MCF 10A (cell line): Measurements from ENCODE around the gene DIO1. TPM values are rescaled to one million over a fixed set of nuclear protein-coding genes. Genes with fewer than 3 reads are reported as not detected.
"Not testable (repeated sequence)": the region's sequence is repeated elsewhere in the genome, so short reads cannot be mapped to it uniquely, and the experiment has no call there.

Experiments
- BruUV-seq: library from RNA; stranded (reverse); fragments of 400-500 nt; replicated peaks from 2 replicates; lab custom pipeline; 2021; lab: Mats Ljungman, UMichigan
- CTCF ChIA-PET: fragments of 300-600 bp; sonication (Branson Sonifier 250); formaldehyde crosslinking; extraction: SDS; loops from one replicate; lab custom pipeline; 2021; ENCODE audit warnings: antibody characterized with exemption, inconsistent platforms; lab: Yijun Ruan, JAX
- POLR2A ChIA-PET: fragments of 300-600, 350-650 bp; sonication (Branson Sonifier 250); formaldehyde crosslinking; extraction: SDS; loops from one replicate; lab custom pipeline; 2020; ENCODE audit warnings: antibody characterized with exemption, inconsistent platforms; lab: Yijun Ruan, JAX
- DNase-seq: peaks from one replicate; pipeline ENCODE4 v3.0.0-alpha.2; 2018; ENCODE audit not compliant: unreplicated experiment
- H3K27ac Mint-ChIP-seq: one replicate; pipeline ENCODE4 v1.8.0; 2022; ENCODE audit warnings: mild to moderate bottlenecking, low read depth, mixed read lengths; ENCODE audit not compliant: unreplicated experiment
- H3K27me3 Mint-ChIP-seq: one replicate; pipeline ENCODE4 v1.8.0; 2022; ENCODE audit warnings: mixed read lengths; ENCODE audit not compliant: insufficient read depth, unreplicated experiment
- H3K36me3 Mint-ChIP-seq: one replicate; pipeline ENCODE4 v1.8.0; 2022; ENCODE audit warnings: mild to moderate bottlenecking, moderate library complexity, mixed read lengths; ENCODE audit not compliant: insufficient read depth, unreplicated experiment
- H3K4me1 Mint-ChIP-seq: one replicate; pipeline ENCODE4 v1.8.0; 2022; ENCODE audit warnings: mixed read lengths; ENCODE audit not compliant: insufficient read depth, unreplicated experiment
- H3K4me3 Mint-ChIP-seq: one replicate; pipeline ENCODE4 v1.8.0; 2022; ENCODE audit warnings: mild to moderate bottlenecking, moderate library complexity, mixed read lengths; ENCODE audit not compliant: unreplicated experiment
- H3K9me3 Mint-ChIP-seq: one replicate; pipeline ENCODE4 v1.8.0; 2022; ENCODE audit warnings: mixed read lengths; ENCODE audit not compliant: unreplicated experiment
- intact Hi-C: fragments of 100-400 bp; cut with micrococcal nuclease; formaldehyde crosslinking; loops from 2 replicates; pipeline ENCODE4 v1.14.1; 2022
- total RNA-seq: library from RNA; stranded (reverse); gene quantifications from 2 replicates; pipeline ENCODE4 v1.2.3, GENCODE V29; 2022
- TF ChIP-seq, protein P1 (sequence below): fragments of 200-600 bp; IDR thresholded peaks from one replicate; pipeline ENCODE4 v1.8.0; 2022; ENCODE audit warnings: antibody characterized with exemption, mild to moderate bottlenecking; ENCODE audit not compliant: unreplicated experiment

Gene DIO1
- total RNA-seq, 1 experiment from 2014 or later, result not detected

DNA sequence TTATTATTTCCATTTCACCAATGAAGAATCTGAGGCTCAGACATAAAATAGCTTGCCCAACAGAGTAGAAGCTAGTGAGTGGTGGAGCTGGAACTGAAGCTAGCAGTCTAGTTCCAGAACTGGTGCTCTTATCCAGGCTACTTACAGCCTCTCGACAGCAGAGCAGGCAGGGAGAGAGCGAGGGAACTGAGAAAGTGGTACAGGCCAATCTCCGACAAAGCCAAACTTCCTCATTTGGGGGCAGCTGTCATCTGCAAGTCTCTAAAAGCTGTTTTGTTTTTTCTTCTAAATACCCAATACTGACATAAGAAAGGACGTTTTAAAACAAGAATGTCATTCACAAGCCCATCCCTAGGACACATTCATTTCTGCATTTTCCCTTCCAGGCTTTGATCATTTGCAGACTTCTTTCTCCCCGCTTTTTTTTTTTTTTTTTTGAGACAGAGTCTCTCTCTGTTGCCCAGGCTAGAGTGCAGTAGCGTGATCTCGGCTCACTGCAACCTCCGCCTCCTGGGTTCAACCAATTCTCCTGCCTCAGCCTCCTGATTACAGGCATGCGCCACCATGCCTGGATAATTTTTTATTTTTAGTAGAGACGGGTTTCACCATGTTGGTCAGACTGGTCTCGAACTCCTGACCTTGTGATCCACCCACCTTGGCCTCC is 24.4 kb upstream of the DIO1 start:
- no peak for DNase-seq
- POLR2A ChIA-PET, result interaction anchor here (1.2 kb wide), 1 partner anchor 31 kb away, joined by 3 read pairs; the partner anchor contains the start of gene NDC1
- H3K4me1 Mint-ChIP-seq, result no peaks in the 10 kb centered on the region
- CTCF ChIA-PET, result interaction anchor here (0.7 to 6.3 kb wide), 4 partner anchors 8 to 89 kb away, joined by 3 to 48 read pairs (median 12); no protein-coding TSS in a partner anchor
- no peaks in the 10 kb centered on the region for H3K27me3 Mint-ChIP-seq
- intact Hi-C loops, result no loop called here
- no peak overlapping the region for H3K4me3 Mint-ChIP-seq
- BruUV-seq, result no TSS peak
- no peaks in the 10 kb centered on the region for H3K9me3 Mint-ChIP-seq
- TF ChIP-seq, protein P1, sequence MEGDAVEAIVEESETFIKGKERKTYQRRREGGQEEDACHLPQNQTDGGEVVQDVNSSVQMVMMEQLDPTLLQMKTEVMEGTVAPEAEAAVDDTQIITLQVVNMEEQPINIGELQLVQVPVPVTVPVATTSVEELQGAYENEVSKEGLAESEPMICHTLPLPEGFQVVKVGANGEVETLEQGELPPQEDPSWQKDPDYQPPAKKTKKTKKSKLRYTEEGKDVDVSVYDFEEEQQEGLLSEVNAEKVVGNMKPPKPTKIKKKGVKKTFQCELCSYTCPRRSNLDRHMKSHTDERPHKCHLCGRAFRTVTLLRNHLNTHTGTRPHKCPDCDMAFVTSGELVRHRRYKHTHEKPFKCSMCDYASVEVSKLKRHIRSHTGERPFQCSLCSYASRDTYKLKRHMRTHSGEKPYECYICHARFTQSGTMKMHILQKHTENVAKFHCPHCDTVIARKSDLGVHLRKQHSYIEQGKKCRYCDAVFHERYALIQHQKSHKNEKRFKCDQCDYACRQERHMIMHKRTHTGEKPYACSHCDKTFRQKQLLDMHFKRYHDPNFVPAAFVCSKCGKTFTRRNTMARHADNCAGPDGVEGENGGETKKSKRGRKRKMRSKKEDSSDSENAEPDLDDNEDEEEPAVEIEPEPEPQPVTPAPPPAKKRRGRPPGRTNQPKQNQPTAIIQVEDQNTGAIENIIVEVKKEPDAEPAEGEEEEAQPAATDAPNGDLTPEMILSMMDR, result no peak
- H3K27ac Mint-ChIP-seq, result no peak overlapping the region
- peaks cover 48% of the 10 kb centered on the region for H3K36me3 Mint-ChIP-seq

DNA sequence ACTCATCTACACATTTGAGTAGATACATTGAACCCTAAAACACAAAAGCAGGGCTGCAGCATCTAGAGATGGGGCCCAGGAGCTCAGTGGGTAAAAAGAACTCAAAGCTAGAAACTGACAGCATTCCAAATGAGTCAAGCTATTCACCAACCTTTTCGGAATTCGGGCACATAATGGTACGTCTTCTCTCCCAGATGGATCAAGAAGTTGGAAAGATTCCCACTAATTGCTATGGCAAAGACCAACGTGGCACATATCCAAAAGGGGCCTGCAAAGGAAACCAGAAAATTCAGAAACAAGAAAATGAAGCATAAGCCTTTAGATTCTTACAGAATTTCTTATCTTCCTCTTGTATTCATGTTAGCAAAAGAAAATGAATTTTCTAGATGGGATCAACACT is 22.8 kb upstream of the DIO1 start:
- TF ChIP-seq, protein P1, result no peak
- Mint-ChIP-seq H3K4me1 (no peaks in the 10 kb centered on the region), H3K27ac (no peak overlapping the region), H3K4me3 (no peak overlapping the region), H3K9me3 (no peaks in the 10 kb centered on the region), H3K27me3 (no peaks in the 10 kb centered on the region), H3K36me3 (peaks cover 54% of the 10 kb centered on the region)
- BruUV-seq, result no TSS peak
- intact Hi-C loops, result no loop called here
- ChIA-PET POLR2A (interaction anchor here (0.5 to 1.0 kb wide), 3 partner anchors 88 to 974 kb away, joined by 3 to 4 read pairs (median 3); no protein-coding TSS in a partner anchor), CTCF (interaction anchor here (0.8 to 6.3 kb wide), 8 partner anchors 10 to 132 kb away, joined by 3 to 48 read pairs (median 4); no protein-coding TSS in a partner anchor)
- DNase-seq, result no peak

DNA sequence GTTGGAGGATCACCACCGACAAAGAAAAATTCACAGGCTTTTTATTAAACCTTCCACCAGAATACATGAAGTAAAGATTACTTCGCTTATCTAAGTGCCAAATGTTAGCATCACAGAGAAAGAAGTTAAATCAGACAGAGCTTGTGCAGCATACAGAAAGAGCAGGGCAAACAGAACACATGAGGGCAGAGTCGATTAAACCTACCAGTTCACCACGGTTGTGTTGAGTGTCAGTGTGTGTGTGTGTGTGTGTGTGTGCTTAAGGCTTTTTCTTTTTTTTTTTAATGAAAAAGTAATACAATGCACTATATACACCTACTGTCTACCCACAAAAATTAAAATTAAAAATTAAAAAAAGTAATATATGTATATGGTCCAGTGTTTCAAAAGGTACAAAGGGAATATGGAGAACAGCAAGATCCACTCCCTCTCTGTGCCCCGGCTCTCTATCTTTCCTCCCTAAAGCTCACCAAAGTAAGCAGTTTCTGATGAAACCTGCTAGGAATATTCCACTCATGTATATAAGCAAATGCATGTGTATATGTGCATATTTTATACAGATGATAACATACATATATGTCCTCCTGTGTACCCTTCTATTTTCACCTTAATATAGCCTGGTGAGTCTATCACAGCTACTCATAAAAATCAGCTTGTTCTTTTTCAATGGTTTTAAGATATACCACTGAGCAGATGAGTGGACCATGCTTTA is 22.1 kb upstream of the DIO1 start:
- POLR2A ChIA-PET, result interaction anchor here (0.7 to 1.4 kb wide), 3 partner anchors 73 to 974 kb away, joined by 3 to 4 read pairs (median 3); partner anchors contain the start of gene IFT25
- TF ChIP-seq, protein P1, result no peak

DNA sequence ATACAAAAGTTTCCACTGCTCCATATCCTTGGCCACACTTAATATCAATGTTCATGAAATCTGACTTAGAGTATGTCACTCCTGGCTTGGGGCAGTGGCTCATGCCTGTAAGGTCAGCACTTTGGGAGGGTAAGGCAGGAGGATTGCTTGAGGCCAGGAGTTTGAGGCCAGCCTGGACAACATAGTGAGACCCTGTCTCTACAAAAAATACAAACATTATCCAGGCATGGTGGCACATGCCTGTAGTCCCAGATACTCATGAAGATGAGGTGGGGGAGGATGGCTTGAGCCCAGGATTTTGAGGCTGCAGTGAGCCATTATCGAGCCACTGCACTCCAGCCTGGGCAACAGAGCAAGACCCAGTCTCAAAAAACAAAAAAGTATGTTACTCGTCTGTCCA is 18.8 kb upstream of the DIO1 start:
- not testable (repeated sequence) for BruUV-seq, H3K9me3 Mint-ChIP-seq, H3K4me1 Mint-ChIP-seq, H3K27me3 Mint-ChIP-seq, DNase-seq, H3K27ac Mint-ChIP-seq, H3K4me3 Mint-ChIP-seq
- intact Hi-C loops, result loop anchor here (5.0 kb wide), 1 partner anchor 177 kb away; the partner anchor contains the start of genes TCEANC2 and TMEM59
- POLR2A ChIA-PET, result interaction anchor here (1.4 to 1.5 kb wide), 2 partner anchors 10 to 22 kb away, joined by 3 to 4 read pairs; no protein-coding TSS in a partner anchor
- H3K36me3 Mint-ChIP-seq, result peaks cover 47% of the 10 kb centered on the region
- CTCF ChIA-PET, result interaction anchor here (0.7 to 10.4 kb wide), 7 partner anchors 10 to 920 kb away, joined by 3 to 151 read pairs (median 4); no protein-coding TSS in a partner anchor

More for the DNA sequence above, 22.1 kb upstream of the DIO1 start:
- DNase-seq, result no peak
- Mint-ChIP-seq H3K27ac (no peak overlapping the region), H3K4me1 (no peaks in the 10 kb centered on the region), H3K27me3 (no peaks in the 10 kb centered on the region), H3K36me3 (peaks cover 54% of the 10 kb centered on the region), H3K4me3 (no peak overlapping the region), H3K9me3 (no peaks in the 10 kb centered on the region)
- CTCF ChIA-PET, result interaction anchor here (0.6 to 6.3 kb wide), 5 partner anchors 11 to 384 kb away, joined by 3 to 48 read pairs (median 4); no protein-coding TSS in a partner anchor
- BruUV-seq, result no TSS peak
- intact Hi-C loops, result no loop called here
